Posterior cingulate gyrus (tissue), 11 donors: ENCODE measurements around the gene ADRA2B.
"Not testable (repeated sequence)": the region's sequence is repeated elsewhere in the genome, so short reads cannot be mapped to it uniquely, and the experiment has no call there.

Experiments
- DNase-seq, 10 donors: peaks; one replicate each; pipeline versions ENCODE4 v3.0.0 to v3.0.0-alpha.2; 2020 to 2021; ENCODE audit warnings: mixed read lengths in 3 of 10
- intact Hi-C: fragments of 100-400 bp; cut with DNase I; formaldehyde crosslinking; loops from one replicate; pipeline ENCODE4 v1.15.1; 2023

The ADRA2B gene

DNA sequence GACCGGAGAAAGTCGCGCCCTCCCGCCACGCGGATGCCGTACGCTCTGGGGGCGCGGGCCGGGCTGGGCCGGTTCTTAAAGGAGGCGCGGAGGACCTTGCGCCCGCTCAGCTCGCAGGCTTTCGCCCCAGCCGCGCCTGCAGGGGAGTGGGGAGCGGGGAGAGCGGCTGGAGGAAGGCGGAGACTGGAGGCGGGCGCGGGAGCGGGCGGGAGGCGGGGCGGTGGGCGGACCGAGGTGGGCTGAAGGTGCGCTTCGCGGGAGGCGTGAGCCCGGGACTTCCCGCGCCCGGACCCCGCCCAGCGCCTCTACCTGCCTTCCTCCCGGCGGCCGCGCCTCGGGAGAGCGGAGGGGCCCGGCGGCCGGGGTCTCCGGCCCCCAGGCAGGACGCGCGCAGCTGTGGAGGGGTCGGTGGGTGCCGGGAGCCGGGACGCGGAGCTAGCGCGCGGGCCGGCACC is at the start of gene ADRA2B:
ADRA2B (minus strand) TSS at position 148 of the 455 bp plus-strand sequence. CDS start 422 bp downstream, outside the sequence.
- intact Hi-C loops: loop anchor here (5.0 to 10.0 kb wide), 3 partner anchors 44 to 122 kb away; partner anchors contain the start of gene ANKRD36C
- DNase-seq: peak in 4 of 10 donors; percentile 35 to 77 (median 67)

DNA sequence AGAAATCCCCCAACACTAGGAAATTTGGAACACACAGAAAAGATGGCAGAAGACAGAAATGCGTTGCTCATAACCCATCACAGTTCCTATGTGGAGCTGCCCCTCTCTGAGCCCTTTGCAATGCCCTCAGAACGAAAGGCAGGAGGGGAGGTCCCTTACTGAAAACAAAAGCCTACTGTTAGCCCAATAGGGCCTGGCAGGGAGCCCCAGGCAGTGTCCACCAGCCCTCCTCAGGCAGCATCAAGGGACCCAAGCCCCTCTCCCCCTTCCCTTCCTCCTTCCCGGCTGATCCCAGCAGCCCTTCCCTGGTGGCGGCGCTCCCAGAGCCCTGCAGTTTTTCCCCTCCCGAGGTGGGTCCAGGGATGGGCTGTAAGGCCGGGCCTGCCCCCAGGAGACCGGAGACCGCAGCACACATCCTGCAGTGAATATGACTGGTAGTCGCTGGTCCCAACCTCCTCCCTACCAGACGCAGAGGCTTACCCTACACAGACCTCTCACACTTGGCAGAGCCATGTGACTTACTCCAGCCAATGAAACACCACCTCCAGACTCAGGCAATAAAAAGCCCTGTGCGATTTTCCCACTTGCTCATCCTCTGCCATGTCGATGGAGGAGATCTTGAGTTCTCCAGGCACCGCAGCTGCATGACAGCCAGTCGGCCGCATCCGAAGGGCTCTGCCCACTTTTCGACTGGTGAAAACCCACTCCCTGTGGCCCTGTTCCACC is 48.3 kb upstream of the ADRA2B start:
- intact Hi-C loops: no loop called here
- DNase-seq: peak in 5 of 10 donors; percentile 49 to 94 (median 67)

GRCh38 chr2:96163768-96164429 is 47.5 kb upstream of the ADRA2B start:
- peak in 2 of 10 donors; percentile 23 to 78 for DNase-seq
- intact Hi-C loops: no loop called here

DNA sequence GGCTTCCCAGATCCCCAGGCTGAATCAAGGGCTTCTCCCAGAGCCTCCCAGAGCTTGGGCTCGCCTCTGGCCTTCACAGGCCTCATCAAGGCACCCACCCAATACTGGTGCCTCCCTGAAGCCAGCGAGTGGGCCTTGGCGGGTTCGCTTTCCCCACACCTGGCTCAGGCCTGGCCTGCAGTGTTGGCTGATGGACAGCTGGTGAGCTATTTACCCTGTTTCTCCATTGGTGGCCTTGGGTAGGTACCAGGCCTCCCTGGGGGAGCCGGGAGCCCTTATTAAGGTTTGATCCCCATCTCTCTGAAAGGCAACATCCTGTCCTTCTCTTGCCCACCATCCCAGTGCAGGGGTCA is 47.0 kb upstream of the ADRA2B start:
- DNase-seq: no peak
- intact Hi-C loops: no loop called here

DNA sequence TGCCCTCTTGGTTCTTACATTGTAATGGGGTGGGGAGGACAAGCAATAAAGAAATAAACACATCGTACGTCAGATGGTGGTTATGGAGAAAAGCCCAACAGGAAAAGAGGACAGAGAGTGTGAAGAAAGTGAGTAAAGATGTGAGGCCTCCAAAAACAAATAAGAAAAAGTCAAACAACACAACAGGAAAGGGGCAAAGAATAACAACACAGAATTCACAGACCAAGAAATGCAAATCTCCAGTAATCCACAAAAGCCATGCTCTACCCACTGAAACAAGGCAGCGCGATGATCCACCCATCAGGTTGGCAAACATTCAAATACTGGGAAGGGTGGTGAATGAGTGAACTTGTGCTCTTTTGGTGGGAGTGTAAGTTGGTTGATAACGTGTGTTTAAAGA is 45.5 kb upstream of the ADRA2B start:
- DNase-seq: peak in 1 of 10 donors; percentile 3
- intact Hi-C loops: no loop called here

GRCh38 chr2:96160366-96160765 is 44.0 kb upstream of the ADRA2B start:
- intact Hi-C loops: not testable (repeated sequence)
- peak in 1 of 10 donors; percentile 9 for DNase-seq

- peak in 2 of 10 donors; percentile 43 to 72 for DNase-seq
- intact Hi-C loops: no loop called here
Measured at GRCh38 chr2:96159084-96159830, 42.9 kb upstream of the ADRA2B start.

GRCh38 chr2:96158554-96158940 is 42.2 kb upstream of the ADRA2B start:
- intact Hi-C loops: no loop called here
- peak in 3 of 10 donors; percentile 62 to 66 (median 63) for DNase-seq

DNA sequence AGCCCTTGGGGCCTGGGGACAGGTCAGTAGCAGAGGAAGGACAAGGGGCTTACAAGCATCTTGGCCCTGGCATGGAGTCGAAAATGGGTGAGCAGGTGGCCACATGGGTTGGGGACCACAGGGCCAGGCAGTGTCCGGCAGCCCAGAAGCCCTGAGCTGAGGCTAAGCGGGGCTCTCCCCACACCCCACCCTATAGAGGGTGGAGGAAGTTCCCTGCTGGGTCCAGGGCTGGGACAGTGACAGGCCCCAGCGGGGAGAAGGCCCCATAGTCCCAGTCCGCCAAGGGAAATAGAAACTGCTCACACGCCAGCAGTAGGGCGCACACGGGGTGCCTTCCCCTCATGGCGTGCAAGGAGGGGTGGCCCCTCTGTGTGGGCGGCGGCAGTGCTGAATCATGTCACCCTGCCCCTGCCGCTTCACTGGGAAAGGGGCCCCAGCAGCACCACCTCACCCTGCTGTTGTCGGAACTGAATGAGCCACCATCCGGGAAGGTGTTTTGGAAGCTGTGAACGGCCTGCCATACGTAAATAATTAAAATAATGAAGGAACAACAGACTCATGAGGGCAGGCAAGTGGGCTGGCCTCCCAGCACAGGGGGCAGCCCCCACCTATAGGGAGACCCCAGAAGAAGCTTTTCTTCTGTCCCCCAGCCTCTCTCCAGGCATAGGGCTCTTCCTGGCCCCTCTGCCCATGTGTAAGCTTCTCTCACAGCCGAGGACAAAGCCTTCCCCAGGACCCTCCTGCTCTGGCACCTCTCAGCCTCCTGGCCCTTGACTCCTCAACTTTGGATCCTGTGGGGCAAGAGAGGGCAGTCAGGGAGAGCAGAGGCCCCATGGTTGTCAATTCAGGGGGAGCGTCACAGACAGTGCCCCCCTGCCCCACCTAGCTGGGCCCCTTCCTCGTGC is 41.5 kb upstream of the ADRA2B start:
- peak in 3 of 10 donors; percentile 27 to 65 (median 63) for DNase-seq
- intact Hi-C loops: no loop called here

- DNase-seq: peak in 3 of 10 donors; percentile 32 to 74 (median 58)
- intact Hi-C loops: no loop called here
Measured at GRCh38 chr2:96156926-96157648, 40.7 kb upstream of the ADRA2B start.

DNA sequence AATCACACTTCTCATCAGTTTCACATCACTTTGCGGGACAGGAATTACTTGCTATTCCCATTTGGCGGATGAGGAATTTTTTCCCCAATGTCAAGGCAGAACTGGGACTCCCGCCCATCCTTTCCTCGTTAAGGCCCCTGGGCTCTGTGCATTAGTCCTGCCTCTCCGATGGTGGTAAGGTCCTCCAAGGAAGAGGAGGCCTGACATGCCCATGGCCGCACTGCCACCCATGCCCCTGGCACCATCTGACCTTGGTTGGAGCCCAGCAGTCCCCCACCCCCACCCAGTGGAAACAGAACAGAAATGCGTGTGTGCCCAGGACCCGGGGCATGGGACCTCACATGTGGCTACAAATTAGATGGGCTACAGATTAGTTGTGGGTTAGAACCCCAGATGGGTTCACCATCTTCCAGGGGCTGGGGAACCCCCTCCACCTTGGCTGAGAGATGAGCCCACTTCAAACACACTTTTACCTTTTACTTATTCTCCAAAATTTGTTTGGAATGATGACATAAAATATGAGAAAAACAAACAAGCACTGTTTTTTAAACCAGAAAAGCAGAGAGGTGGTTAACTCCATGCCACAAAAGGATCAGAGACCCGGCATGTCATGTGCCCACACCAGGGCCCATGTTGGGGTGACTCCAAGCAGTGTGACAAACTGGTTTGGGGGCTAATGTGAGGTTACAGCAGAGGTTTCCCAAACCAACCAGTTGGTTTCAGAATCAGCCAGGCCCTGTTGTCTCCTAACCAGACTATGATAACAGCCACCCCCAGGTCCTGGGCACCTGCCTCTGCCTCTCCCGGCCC is 39.8 kb upstream of the ADRA2B start:
- peak in 4 of 10 donors; percentile 0 to 47 (median 37) for DNase-seq
- intact Hi-C loops: no loop called here

- peak in 4 of 10 donors; percentile 0 to 66 (median 40) for DNase-seq
- intact Hi-C loops: no loop called here
Measured at GRCh38 chr2:96154506-96155380, 38.4 kb upstream of the ADRA2B start.

- peak in 4 of 10 donors; percentile 0 to 67 (median 45) for DNase-seq
- intact Hi-C loops: no loop called here
Measured at GRCh38 chr2:96153991-96154431, 37.6 kb upstream of the ADRA2B start.

DNA sequence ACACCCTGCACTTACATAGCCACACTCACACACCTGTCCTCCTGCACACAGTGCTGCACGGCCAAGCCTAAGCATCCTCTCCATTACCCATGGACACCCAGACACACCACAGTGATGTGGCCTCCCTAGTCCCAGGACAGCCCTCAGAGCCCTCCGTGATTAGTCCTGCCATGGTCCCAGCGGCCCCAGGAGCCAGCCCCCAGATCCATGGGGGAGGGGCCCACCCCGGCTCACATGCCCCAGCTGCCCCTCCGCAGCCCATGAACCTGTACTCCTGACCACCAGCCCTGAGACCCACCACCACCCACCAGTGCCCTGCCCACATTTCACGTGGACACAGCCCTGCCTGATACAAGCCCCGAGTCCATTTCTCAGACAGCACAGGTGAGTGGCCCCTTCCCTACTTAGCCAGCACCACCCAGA is 36.9 kb upstream of the ADRA2B start:
- intact Hi-C loops: no loop called here
- peak in 3 of 10 donors; percentile 47 to 69 (median 49) for DNase-seq

DNA sequence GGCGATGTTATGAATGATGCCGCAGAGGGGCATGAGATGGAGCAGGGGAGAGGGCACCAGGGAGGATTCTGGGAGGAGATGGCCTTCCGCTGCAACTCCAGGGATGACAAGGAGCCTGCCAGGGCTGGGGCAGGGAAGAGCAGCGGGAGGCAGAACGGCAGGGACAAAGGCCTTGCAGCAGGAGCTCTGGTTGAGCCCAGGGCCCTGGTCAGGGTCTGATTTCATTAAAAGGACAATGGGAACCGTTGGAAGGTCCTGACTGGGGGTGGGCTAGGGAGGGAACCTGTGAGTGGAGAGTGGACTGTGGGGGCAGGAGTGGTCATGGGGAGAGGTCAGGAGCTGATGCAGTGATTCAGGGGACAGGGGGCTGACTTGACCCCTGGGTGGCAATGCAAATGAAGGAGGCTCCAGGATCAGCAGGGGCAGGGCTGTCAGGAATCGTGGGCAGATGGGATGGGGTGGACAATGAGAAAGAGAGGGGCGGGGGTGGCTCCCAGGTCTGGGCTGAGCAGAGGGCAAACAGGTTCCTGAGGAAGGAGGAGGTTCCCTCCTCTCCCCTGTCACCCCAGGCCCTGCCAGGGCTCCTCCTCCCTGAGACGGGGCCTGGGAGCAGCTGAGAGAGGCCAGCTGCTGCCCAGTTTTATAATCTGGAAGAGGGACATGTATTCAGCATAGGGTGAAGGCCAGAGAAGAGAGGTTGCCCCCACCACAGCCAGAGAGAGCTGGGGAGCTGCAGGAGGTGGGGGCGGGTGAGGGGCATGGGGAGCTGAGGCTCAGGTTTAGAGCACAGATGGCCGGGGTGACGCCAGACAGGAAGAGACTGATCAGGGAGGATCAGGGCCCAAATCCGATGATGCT is 36.2 kb upstream of the ADRA2B start:
- peak in 3 of 10 donors; percentile 37 to 69 (median 41) for DNase-seq
- intact Hi-C loops: no loop called here

GRCh38 chr2:96151595-96152303 is 35.4 kb upstream of the ADRA2B start:
- DNase-seq: peak in 3 of 10 donors; percentile 41 to 73 (median 43)
- intact Hi-C loops: no loop called here
